Caco-2 (cell line): ENCODE data around the gene HSF5. TPM values are rescaled to one million over a fixed set of nuclear protein-coding genes. Genes with fewer than 3 reads are reported as not detected.

Experiments
- BruUV-seq: library from RNA; stranded (reverse); fragments of 400-500 nt; replicated peaks from 2 replicates; lab custom pipeline; 2021; lab: Mats Ljungman, UMichigan
- CTCF ChIA-PET: fragments of 300-600 bp; sonication (Branson Sonifier 250); formaldehyde crosslinking; loops from one replicate; lab custom pipeline; 2022; ENCODE audit warnings: antibody characterized with exemption; lab: Charles Lee
- POLR2A ChIA-PET: fragments of 300-600 bp; sonication (Branson Sonifier 250); formaldehyde crosslinking; loops from one replicate; lab custom pipeline; 2022; ENCODE audit warnings: antibody characterized with exemption; lab: Charles Lee
- DNase-seq, 2 experiments: peaks; one replicate each; pipeline versions ENCODE4 v3.0.0 to v3.0.0-alpha.2; 2020 to 2022
- H3K27me3 ChIP-seq: replicated peaks from 2 replicates; pipeline ENCODE4 v1.6.0; 2011; ENCODE audit warnings: low read length; ENCODE audit not compliant: control insufficient read depth, insufficient read depth
- H3K36me3 ChIP-seq: 2 replicates; pipeline ENCODE4 v1.5.1; 2011; ENCODE audit warnings: low read length; ENCODE audit not compliant: control insufficient read depth, insufficient read depth
- H3K4me1 ChIP-seq: fragments of 250-450 bp; sonication (Bioruptor Pico); 2 replicates; pipeline ENCODE4 v1.5.1; 2020; ENCODE audit warnings: mild to moderate bottlenecking
- H3K4me3 ChIP-seq: 2 replicates; pipeline ENCODE4 v1.5.1; 2011; ENCODE audit warnings: low read depth, mild to moderate bottlenecking, control low read depth, low read length
- H3K9me3 ChIP-seq: fragments of 250-450 bp; sonication (Bioruptor Pico); 2 replicates; pipeline ENCODE4 v1.5.1; 2020; ENCODE audit warnings: mild to moderate bottlenecking, moderate library complexity
- H3K27ac Mint-ChIP-seq: one replicate; pipeline ENCODE4 v1.8.0; 2022; ENCODE audit warnings: mixed read lengths; ENCODE audit not compliant: unreplicated experiment
- H3K27me3 Mint-ChIP-seq: one replicate; pipeline ENCODE4 v1.8.0; 2022; ENCODE audit warnings: mixed read lengths; ENCODE audit not compliant: insufficient read depth, unreplicated experiment
- H3K36me3 Mint-ChIP-seq: one replicate; pipeline ENCODE4 v1.8.0; 2022; ENCODE audit warnings: mild to moderate bottlenecking, mixed read lengths; ENCODE audit not compliant: insufficient read depth, unreplicated experiment
- H3K4me1 Mint-ChIP-seq: one replicate; pipeline ENCODE4 v1.8.0; 2022; ENCODE audit warnings: low read depth, mixed read lengths; ENCODE audit not compliant: unreplicated experiment
- H3K4me3 Mint-ChIP-seq: one replicate; pipeline ENCODE4 v1.8.0; 2022; ENCODE audit warnings: mild to moderate bottlenecking, moderate library complexity, mixed read lengths; ENCODE audit not compliant: unreplicated experiment
- H3K9me3 Mint-ChIP-seq: one replicate; pipeline ENCODE4 v1.8.0; 2022; ENCODE audit warnings: mixed read lengths; ENCODE audit not compliant: unreplicated experiment
- intact Hi-C: fragments of 100-400 bp; cut with micrococcal nuclease; formaldehyde crosslinking; loops from one replicate; pipeline ENCODE4 v1.10.0; 2022; ENCODE audit not compliant: unreplicated experiment
- total RNA-seq: library from RNA; stranded (reverse); gene quantifications from 2 replicates; pipeline ENCODE4 v1.2.3, GENCODE V29; 2022
- TF ChIP-seq, protein P1 (sequence below), 2 experiments: fragments of 200-600 bp in 1 of 2; IDR thresholded peaks; 1 replicate in 1 of 2; 2 replicates in 1 of 2; pipeline versions ENCODE4 v1.5.1 to v1.8.0; 2011 to 2022; ENCODE audit warnings: antibody characterized with exemption in 1 of 2, control low read depth in 1 of 2, inconsistent platforms in 1 of 2, low read depth in 1 of 2, low read length in 1 of 2, mild to moderate bottlenecking in 1 of 2, moderate library complexity in 1 of 2; ENCODE audit not compliant: insufficient read depth in 1 of 2, severe bottlenecking in 1 of 2, unreplicated experiment in 1 of 2

Gene HSF5
- total RNA-seq, 1 experiment from 2014 or later, result 0.98 TPM

DNA sequence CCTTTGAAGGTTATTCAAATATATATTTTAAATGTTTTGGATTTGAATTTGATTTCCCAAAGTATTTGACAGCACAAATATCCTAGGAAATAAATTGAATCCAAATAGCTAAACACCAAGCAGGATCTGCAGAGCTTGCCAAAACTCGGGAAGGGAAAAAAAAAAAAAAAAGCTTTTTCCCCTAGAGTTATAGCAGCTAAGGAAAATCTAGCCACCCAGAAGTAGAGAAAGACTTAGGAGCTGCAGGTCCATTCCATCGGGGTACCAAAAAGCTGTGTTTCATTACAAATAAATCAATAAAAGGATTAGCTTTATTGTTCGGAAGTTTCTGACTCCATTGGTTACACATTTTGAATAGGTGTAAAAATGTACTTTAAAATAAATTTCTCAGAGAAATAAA, 19.3 kb downstream of the HSF5 start:
- ChIA-PET POLR2A (no interaction called here), CTCF (no interaction called here)
- no peaks in the 10 kb centered on the region for H3K36me3 Mint-ChIP-seq
- no peak for DNase-seq
- no peaks in the 10 kb centered on the region for H3K27me3 ChIP-seq
- no TSS peak for BruUV-seq
- intact Hi-C loops, result no loop called here
- no peaks in the 10 kb centered on the region for H3K36me3 ChIP-seq
- H3K9me3 ChIP-seq, result no peaks in the 10 kb centered on the region
- no peak overlapping the region for H3K27ac Mint-ChIP-seq
- H3K4me3 ChIP-seq, result no peak overlapping the region
- TF ChIP-seq, protein P1, sequence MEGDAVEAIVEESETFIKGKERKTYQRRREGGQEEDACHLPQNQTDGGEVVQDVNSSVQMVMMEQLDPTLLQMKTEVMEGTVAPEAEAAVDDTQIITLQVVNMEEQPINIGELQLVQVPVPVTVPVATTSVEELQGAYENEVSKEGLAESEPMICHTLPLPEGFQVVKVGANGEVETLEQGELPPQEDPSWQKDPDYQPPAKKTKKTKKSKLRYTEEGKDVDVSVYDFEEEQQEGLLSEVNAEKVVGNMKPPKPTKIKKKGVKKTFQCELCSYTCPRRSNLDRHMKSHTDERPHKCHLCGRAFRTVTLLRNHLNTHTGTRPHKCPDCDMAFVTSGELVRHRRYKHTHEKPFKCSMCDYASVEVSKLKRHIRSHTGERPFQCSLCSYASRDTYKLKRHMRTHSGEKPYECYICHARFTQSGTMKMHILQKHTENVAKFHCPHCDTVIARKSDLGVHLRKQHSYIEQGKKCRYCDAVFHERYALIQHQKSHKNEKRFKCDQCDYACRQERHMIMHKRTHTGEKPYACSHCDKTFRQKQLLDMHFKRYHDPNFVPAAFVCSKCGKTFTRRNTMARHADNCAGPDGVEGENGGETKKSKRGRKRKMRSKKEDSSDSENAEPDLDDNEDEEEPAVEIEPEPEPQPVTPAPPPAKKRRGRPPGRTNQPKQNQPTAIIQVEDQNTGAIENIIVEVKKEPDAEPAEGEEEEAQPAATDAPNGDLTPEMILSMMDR (IDR thresholded peaks at IDR 0.05; ENCODE audit: insufficient read depth in 1 of 2, low read depth in 1 of 2, low read length in 1 of 2, severe bottlenecking in 1 of 2, unreplicated experiment in 1 of 2), result no peak
- H3K9me3 Mint-ChIP-seq, result no peaks in the 10 kb centered on the region
- no peaks in the 10 kb centered on the region for H3K4me1 ChIP-seq
- no peaks in the 10 kb centered on the region for H3K4me1 Mint-ChIP-seq
- H3K27me3 Mint-ChIP-seq, result no peaks in the 10 kb centered on the region
- H3K4me3 Mint-ChIP-seq, result no peak overlapping the region

DNA sequence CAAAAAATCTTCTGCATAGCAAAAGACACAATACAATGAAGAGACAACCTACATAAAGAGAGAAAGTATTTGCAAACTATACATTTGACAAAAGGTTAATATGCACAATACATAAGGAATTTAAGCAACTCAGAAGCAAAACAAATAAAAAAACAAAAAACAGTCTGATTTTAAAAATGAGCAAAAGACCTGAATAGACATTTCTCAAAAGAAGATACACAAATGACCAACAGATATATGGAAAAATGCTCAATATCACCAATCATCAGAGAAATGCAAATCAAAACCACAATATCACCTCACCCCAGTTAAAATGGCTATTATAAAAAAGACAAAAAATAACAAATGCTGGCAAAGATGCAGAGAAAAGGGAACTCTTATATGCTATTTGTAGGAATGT, 32.7 kb downstream of the HSF5 start:
- no peaks in the 10 kb centered on the region for H3K9me3 Mint-ChIP-seq
- Histone ChIP-seq H3K27me3 (no peaks in the 10 kb centered on the region), H3K36me3 (no peaks in the 10 kb centered on the region), H3K9me3 (no peaks in the 10 kb centered on the region), H3K4me3 (no peak overlapping the region), H3K4me1 (no peaks in the 10 kb centered on the region)
- TF ChIP-seq, protein P1 (IDR thresholded peaks at IDR 0.05; ENCODE audit: insufficient read depth in 1 of 2, low read depth in 1 of 2, low read length in 1 of 2, severe bottlenecking in 1 of 2, unreplicated experiment in 1 of 2), result no peak
- no peaks in the 10 kb centered on the region for H3K4me1 Mint-ChIP-seq
- ChIA-PET POLR2A (no interaction called here), CTCF (no interaction called here)
- no peak overlapping the region for H3K4me3 Mint-ChIP-seq
- no peaks in the 10 kb centered on the region for H3K36me3 Mint-ChIP-seq
- intact Hi-C loops, result no loop called here
- H3K27ac Mint-ChIP-seq, result no peak overlapping the region
- DNase-seq, result no peak
- H3K27me3 Mint-ChIP-seq, result no peaks in the 10 kb centered on the region
- no TSS peak for BruUV-seq

DNA sequence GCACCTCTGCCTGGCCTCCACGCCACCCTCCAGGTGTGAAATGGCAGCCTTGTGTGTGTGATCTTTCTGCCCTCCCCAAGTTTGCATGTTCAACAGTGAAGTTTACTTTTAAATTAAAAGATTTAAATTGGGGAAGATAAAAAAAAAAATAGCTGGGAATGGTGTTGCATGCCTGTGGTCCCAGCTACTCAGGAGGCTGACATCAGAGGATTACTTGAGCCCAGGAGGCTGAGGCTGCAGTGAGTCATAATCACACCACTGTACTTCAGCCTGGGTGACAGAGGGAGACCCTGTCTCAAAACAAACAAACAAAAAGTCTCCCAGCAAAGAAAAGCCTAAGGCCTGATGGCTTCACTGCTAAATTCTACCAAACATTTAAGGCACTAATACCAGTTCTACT, 35.5 kb downstream of the HSF5 start:
- no peaks in the 10 kb centered on the region for H3K36me3 Mint-ChIP-seq
- CTCF ChIA-PET, result no interaction called here
- no peaks in the 10 kb centered on the region for H3K4me1 ChIP-seq

More for the DNA sequence above, 35.5 kb downstream of the HSF5 start:
- no peak for DNase-seq
- Mint-ChIP-seq H3K4me1 (peaks cover under 1% of the 10 kb centered on the region), H3K27ac (no peak overlapping the region), H3K4me3 (no peak overlapping the region), H3K27me3 (no peaks in the 10 kb centered on the region), H3K9me3 (no peaks in the 10 kb centered on the region)
- intact Hi-C loops, result no loop called here
- BruUV-seq, result no TSS peak
- Histone ChIP-seq H3K27me3 (no peaks in the 10 kb centered on the region), H3K4me3 (no peak overlapping the region), H3K9me3 (no peaks in the 10 kb centered on the region), H3K36me3 (no peaks in the 10 kb centered on the region)
- TF ChIP-seq, protein P1 (IDR thresholded peaks at IDR 0.05; ENCODE audit: insufficient read depth in 1 of 2, low read depth in 1 of 2, low read length in 1 of 2, severe bottlenecking in 1 of 2, unreplicated experiment in 1 of 2), result no peak
- POLR2A ChIA-PET, result no interaction called here
